ENCODE data around the gene STK39.

STK39 gene

GRCh38 chr2:168185583-168186274, 61.7 kb downstream of the STK39 start:
- Histone ChIP-seq H3K4me1 (peaks cover 97% of the 10 kb centered on the region), H3K9me3 (peaks cover 4% of the 10 kb centered on the region; the same call in 1 of the 2 replicates), H3K4me2 (peak overlapping the region; percentile 57), H3K36me3 (peaks cover 29% of the 10 kb centered on the region), H3K9ac (no peak overlapping the region), H3K27me3 (no peaks in the 10 kb centered on the region), H4K20me1 (peaks cover 42% of the 10 kb centered on the region; the same call in 1 of the 2 replicates), H3K27ac (0 out of 2 replicates have a peak overlapping the region, but pooled peaks have one; percentile 14), H3K4me3 (no peak overlapping the region)
- TF ChIP-seq Cebpa-rat (IDR thresholded peaks at IDR 0.05) = no peak

GRCh38 chr2:168184681-168185513, 62.5 kb downstream of the STK39 start:
- Histone ChIP-seq H3K4me2 (peak overlapping the region; percentile 57; the same call in 1 of the 2 replicates), H3K27ac (0 out of 2 replicates have a peak overlapping the region, but pooled peaks have one; percentile 11), H3K4me1 (peaks cover 97% of the 10 kb centered on the region), H3K36me3 (peaks cover 36% of the 10 kb centered on the region), H4K20me1 (peaks cover 34% of the 10 kb centered on the region; the same call in 1 of the 2 replicates), H3K9me3 (peaks cover 4% of the 10 kb centered on the region; the same call in 1 of the 2 replicates), H3K4me3 (no peak overlapping the region), H3K27me3 (no peaks in the 10 kb centered on the region), H3K9ac (no peak overlapping the region)
- TF ChIP-seq Cebpa-rat (IDR thresholded peaks at IDR 0.05) = no peak

- Histone ChIP-seq H4K20me1 (peaks cover 22% of the 10 kb centered on the region; the same call in 1 of the 2 replicates), H3K4me2 (peak overlapping the region; percentile 44), H3K4me1 (peaks cover 98% of the 10 kb centered on the region), H3K9me3 (peaks cover 4% of the 10 kb centered on the region; the same call in 1 of the 2 replicates), H3K4me3 (no peak overlapping the region), H3K9ac (no peak overlapping the region), H3K27me3 (no peaks in the 10 kb centered on the region), H3K27ac (peak overlapping the region; percentile 45), H3K36me3 (peaks cover 41% of the 10 kb centered on the region)
- TF ChIP-seq Cebpa-rat (IDR thresholded peaks at IDR 0.05) = no peak
Measured at GRCh38 chr2:168183308-168183997, 63.9 kb downstream of the STK39 start.

- H3K4me3 ChIP-seq = no peak overlapping the region
- no peak overlapping the region for H3K9ac ChIP-seq
- no peak for TF ChIP-seq Cebpa-rat (IDR thresholded peaks at IDR 0.05)
- peaks cover 98% of the 10 kb centered on the region for H3K4me1 ChIP-seq
- H3K27me3 ChIP-seq = no peaks in the 10 kb centered on the region
- peaks cover 20% of the 10 kb centered on the region; the same call in 1 of the 2 replicates for H4K20me1 ChIP-seq
- H3K4me2 ChIP-seq = peak overlapping the region; percentile 44
- H3K27ac ChIP-seq = peak overlapping the region; percentile 45
- peaks cover 4% of the 10 kb centered on the region; the same call in 1 of the 2 replicates for H3K9me3 ChIP-seq
- peaks cover 39% of the 10 kb centered on the region for H3K36me3 ChIP-seq
Measured at GRCh38 chr2:168182550-168183249, 64.7 kb downstream of the STK39 start.

- Histone ChIP-seq H3K9me3 (peaks cover 4% of the 10 kb centered on the region; the same call in 1 of the 2 replicates), H3K4me1 (peaks cover 98% of the 10 kb centered on the region), H3K27ac (no peak overlapping the region; the same call in 1 of the 2 replicates), H4K20me1 (peaks cover 20% of the 10 kb centered on the region; the same call in 1 of the 2 replicates), H3K36me3 (peaks cover 39% of the 10 kb centered on the region), H3K9ac (no peak overlapping the region), H3K27me3 (no peaks in the 10 kb centered on the region), H3K4me2 (no peak overlapping the region; the same call in 1 of the 2 replicates), H3K4me3 (no peak overlapping the region)
- no peak for TF ChIP-seq Cebpa-rat (IDR thresholded peaks at IDR 0.05)
Measured at GRCh38 chr2:168181825-168182224, 65.6 kb downstream of the STK39 start.

GRCh38 chr2:168180914-168181313, 66.5 kb downstream of the STK39 start:
- Histone ChIP-seq H3K9me3 (peaks cover 4% of the 10 kb centered on the region; the same call in 1 of the 2 replicates), H4K20me1 (peaks cover 17% of the 10 kb centered on the region; the same call in 1 of the 2 replicates), H3K27ac (no peak overlapping the region), H3K9ac (no peak overlapping the region), H3K4me2 (no peak overlapping the region), H3K27me3 (no peaks in the 10 kb centered on the region), H3K36me3 (peaks cover 39% of the 10 kb centered on the region), H3K4me3 (no peak overlapping the region), H3K4me1 (peaks cover 94% of the 10 kb centered on the region)
- TF ChIP-seq Cebpa-rat (IDR thresholded peaks at IDR 0.05) = no peak

GRCh38 chr2:168180483-168180882, 66.9 kb downstream of the STK39 start:
- H3K4me1 ChIP-seq = peaks cover 94% of the 10 kb centered on the region
- H4K20me1 ChIP-seq = peaks cover 12% of the 10 kb centered on the region; the same call in 1 of the 2 replicates
- H3K4me3 ChIP-seq = no peak overlapping the region
- TF ChIP-seq Cebpa-rat (IDR thresholded peaks at IDR 0.05) = no peak
- H3K27me3 ChIP-seq = no peaks in the 10 kb centered on the region
- H3K27ac ChIP-seq = 0 out of 2 replicates have a peak overlapping the region, but pooled peaks have one; percentile 93
- H3K9ac ChIP-seq = no peak overlapping the region
- H3K36me3 ChIP-seq = peaks cover 39% of the 10 kb centered on the region
- peaks cover 4% of the 10 kb centered on the region; the same call in 1 of the 2 replicates for H3K9me3 ChIP-seq
- peak overlapping the region; percentile 87 for H3K4me2 ChIP-seq

- Histone ChIP-seq H3K4me2 (peak overlapping the region; percentile 87), H3K27me3 (no peaks in the 10 kb centered on the region), H3K4me1 (peaks cover 94% of the 10 kb centered on the region), H3K27ac (peak overlapping the region; percentile 93), H3K36me3 (peaks cover 39% of the 10 kb centered on the region), H4K20me1 (peaks cover 8% of the 10 kb centered on the region; the same call in 1 of the 2 replicates), H3K4me3 (no peak overlapping the region), H3K9me3 (peaks cover 4% of the 10 kb centered on the region; the same call in 1 of the 2 replicates), H3K9ac (no peak overlapping the region)
- no peak for TF ChIP-seq Cebpa-rat (IDR thresholded peaks at IDR 0.05)
Measured at GRCh38 chr2:168179592-168179991, 67.8 kb downstream of the STK39 start.
